ENCODE measurements around the gene C2CD5.

The C2CD5 gene

GRCh38 chr12:22407397-22407796 is 136.9 kb downstream of the C2CD5 start:
- no peak for TF ChIP-seq POLR2A (IDR thresholded peaks at IDR 0.05; ENCODE audit: low read depth, low read length)
- no peak for FAIRE-seq

GRCh38 chr12:22406627-22407026 is 137.7 kb downstream of the C2CD5 start:
- DNase-seq (ENCODE audit: insufficient read length, low spot score), result no peak
- FAIRE-seq, result no peak
- no peak for TF ChIP-seq POLR2A (IDR thresholded peaks at IDR 0.05; ENCODE audit: low read depth, low read length)

More at GRCh38 chr12:22407397-22407796, 136.9 kb downstream of the C2CD5 start:
- DNase-seq (ENCODE audit: insufficient read length, low spot score), result no peak

- FAIRE-seq (no peak), DNase-seq (ENCODE audit: insufficient read length, low spot score) (no peak)
- no peak for TF ChIP-seq POLR2A (IDR thresholded peaks at IDR 0.05; ENCODE audit: low read depth, low read length)
Observed at GRCh38 chr12:22399464-22400180, 144.7 kb downstream of the C2CD5 start.

Measured in H54 (cell line).